Measurements from ENCODE around the gene PLEKHH1.
A peak's percentile ranks its signal among the peaks of the same experiment; 100 is the strongest.

Gene PLEKHH1

DNA sequence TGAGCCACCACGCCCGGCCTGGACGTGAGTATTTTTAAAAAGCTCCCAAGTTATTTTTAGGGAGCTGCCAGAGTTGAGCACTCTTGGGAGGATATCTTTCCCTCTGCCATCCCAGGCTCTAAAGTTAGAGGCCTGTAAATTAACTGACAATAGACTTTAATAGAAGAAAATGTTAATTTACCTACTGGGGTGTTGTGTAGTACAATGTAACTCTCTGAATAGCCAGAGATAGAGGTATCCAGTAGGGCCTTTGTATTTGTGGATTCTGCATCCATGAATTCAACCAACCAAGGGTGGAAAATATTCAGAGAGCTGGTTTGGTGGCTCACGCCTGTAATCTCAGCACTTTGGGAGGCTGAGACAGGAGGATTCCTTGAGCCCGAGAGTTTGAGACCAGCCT is 74.6 kb downstream of the PLEKHH1 start:
- H3K27me3 ChIP-seq (ENCODE audit: insufficient read depth, poor library complexity, severe bottlenecking): no peaks in the 10 kb centered on the region
- DNase-seq (ENCODE audit: low read depth in 1 of 2, low spot score in 1 of 2): no peak
- no peak overlapping the region for H3K27ac ChIP-seq (replicated peaks)
- TF ChIP-seq GABPA (IDR thresholded peaks at IDR 0.05; ENCODE audit: low read depth) (no peak), SPI1 (IDR thresholded peaks at IDR 0.05; ENCODE audit: borderline replicate concordance, low read depth) (no peak), POLR2AphosphoS5 (IDR thresholded peaks at IDR 0.05; ENCODE audit: low read depth) (no peak)
- H3K4me3 ChIP-seq (replicated peaks; ENCODE audit: insufficient read depth, low read length): no peak overlapping the region

GRCh38 chr14:67609642-67610310 is 76.7 kb downstream of the PLEKHH1 start:
- DNase-seq (ENCODE audit: low read depth in 1 of 2, low spot score in 1 of 2): no peak
- Histone ChIP-seq H3K27ac (replicated peaks) (no peak overlapping the region), H3K27me3 (ENCODE audit: insufficient read depth, poor library complexity, severe bottlenecking) (no peaks in the 10 kb centered on the region), H3K4me3 (replicated peaks; ENCODE audit: insufficient read depth, low read length) (no peak overlapping the region)
- no peak for TF ChIP-seq SPI1 (IDR thresholded peaks at IDR 0.05; ENCODE audit: borderline replicate concordance, low read depth)
- TF ChIP-seq CTCF (IDR thresholded peaks at IDR 0.05; ENCODE audit: insufficient read depth, low read length): no peak
- TF ChIP-seq POLR2AphosphoS5 (IDR thresholded peaks at IDR 0.05; ENCODE audit: low read depth): no peak
- no peak for TF ChIP-seq GABPA (IDR thresholded peaks at IDR 0.05; ENCODE audit: low read depth)
- TF ChIP-seq, protein P1, sequence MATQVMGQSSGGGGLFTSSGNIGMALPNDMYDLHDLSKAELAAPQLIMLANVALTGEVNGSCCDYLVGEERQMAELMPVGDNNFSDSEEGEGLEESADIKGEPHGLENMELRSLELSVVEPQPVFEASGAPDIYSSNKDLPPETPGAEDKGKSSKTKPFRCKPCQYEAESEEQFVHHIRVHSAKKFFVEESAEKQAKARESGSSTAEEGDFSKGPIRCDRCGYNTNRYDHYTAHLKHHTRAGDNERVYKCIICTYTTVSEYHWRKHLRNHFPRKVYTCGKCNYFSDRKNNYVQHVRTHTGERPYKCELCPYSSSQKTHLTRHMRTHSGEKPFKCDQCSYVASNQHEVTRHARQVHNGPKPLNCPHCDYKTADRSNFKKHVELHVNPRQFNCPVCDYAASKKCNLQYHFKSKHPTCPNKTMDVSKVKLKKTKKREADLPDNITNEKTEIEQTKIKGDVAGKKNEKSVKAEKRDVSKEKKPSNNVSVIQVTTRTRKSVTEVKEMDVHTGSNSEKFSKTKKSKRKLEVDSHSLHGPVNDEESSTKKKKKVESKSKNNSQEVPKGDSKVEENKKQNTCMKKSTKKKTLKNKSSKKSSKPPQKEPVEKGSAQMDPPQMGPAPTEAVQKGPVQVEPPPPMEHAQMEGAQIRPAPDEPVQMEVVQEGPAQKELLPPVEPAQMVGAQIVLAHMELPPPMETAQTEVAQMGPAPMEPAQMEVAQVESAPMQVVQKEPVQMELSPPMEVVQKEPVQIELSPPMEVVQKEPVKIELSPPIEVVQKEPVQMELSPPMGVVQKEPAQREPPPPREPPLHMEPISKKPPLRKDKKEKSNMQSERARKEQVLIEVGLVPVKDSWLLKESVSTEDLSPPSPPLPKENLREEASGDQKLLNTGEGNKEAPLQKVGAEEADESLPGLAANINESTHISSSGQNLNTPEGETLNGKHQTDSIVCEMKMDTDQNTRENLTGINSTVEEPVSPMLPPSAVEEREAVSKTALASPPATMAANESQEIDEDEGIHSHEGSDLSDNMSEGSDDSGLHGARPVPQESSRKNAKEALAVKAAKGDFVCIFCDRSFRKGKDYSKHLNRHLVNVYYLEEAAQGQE (IDR thresholded peaks at IDR 0.05; ENCODE audit: insufficient replicate concordance, low read depth): no peak

- TF ChIP-seq CTCF (IDR thresholded peaks at IDR 0.05; ENCODE audit: insufficient read depth, low read length): no peak
- TF ChIP-seq, protein P1 (IDR thresholded peaks at IDR 0.05; ENCODE audit: insufficient replicate concordance, low read depth): no peak
- TF ChIP-seq SPI1 (IDR thresholded peaks at IDR 0.05; ENCODE audit: borderline replicate concordance, low read depth): no peak
- no peak for TF ChIP-seq POLR2AphosphoS5 (IDR thresholded peaks at IDR 0.05; ENCODE audit: low read depth)
- no peak for TF ChIP-seq GABPA (IDR thresholded peaks at IDR 0.05; ENCODE audit: low read depth)
- no peak for DNase-seq (ENCODE audit: low read depth in 1 of 2, low spot score in 1 of 2)
- H3K27me3 ChIP-seq (ENCODE audit: insufficient read depth, poor library complexity, severe bottlenecking): no peaks in the 10 kb centered on the region
- no peak overlapping the region for H3K27ac ChIP-seq (replicated peaks)
- no peak overlapping the region for H3K4me3 ChIP-seq (replicated peaks; ENCODE audit: insufficient read depth, low read length)
Observed at GRCh38 chr14:67610491-67610890, 77.4 kb downstream of the PLEKHH1 start.

DNA sequence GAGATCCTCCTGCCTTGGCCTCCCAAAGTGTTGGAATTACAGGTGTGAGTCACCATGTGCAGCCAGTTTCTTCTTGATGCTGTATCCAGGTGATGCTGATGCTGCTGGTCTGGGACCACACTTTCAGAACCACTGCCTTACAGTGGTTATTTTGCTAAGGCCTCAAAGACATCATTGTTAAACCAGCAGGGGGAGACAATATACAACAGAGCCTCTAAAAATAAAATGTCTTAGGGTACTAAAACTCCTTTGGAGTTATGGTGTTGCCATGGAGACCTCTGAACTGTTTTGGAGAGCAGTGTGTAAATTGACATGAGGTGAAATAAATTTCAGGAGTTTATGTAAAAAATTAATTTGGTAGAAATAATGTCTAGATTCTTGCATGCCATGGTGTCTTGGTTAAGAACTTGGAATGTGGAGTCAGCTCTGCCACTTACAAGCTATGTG is 85.5 kb downstream of the PLEKHH1 start:
- no peaks in the 10 kb centered on the region for H3K27me3 ChIP-seq (ENCODE audit: insufficient read depth, poor library complexity, severe bottlenecking)
- no peak for TF ChIP-seq SPI1 (IDR thresholded peaks at IDR 0.05; ENCODE audit: borderline replicate concordance, low read depth)
- DNase-seq (ENCODE audit: low read depth in 1 of 2, low spot score in 1 of 2): peak; percentile 6 to 17
- no peak overlapping the region for H3K27ac ChIP-seq (replicated peaks)
- no peak overlapping the region for H3K4me3 ChIP-seq (replicated peaks; ENCODE audit: insufficient read depth, low read length)

All from HL-60 (cell line).